GM12891 (cell line): ENCODE data around the gene CAMK1D.

ENCODE experiments used
- PAX5 ChIP-seq: IDR thresholded peaks from 2 replicates; pipeline ENCODE4 v1.6.1; 2011; ENCODE audit warnings: low read length, moderate library complexity, mild to moderate bottlenecking; ENCODE audit not compliant: insufficient read depth, severe bottlenecking
- POLR2A ChIP-seq: IDR thresholded peaks from 2 replicates; pipeline ENCODE4 v1.6.1; 2011; ENCODE audit warnings: low read depth, low read length, control low read depth
- POLR2AphosphoS5 ChIP-seq: IDR thresholded peaks from 2 replicates; pipeline ENCODE4 v1.6.1; 2011; ENCODE audit warnings: low read depth, low read length, control low read depth
- POU2F2 ChIP-seq: IDR thresholded peaks from 2 replicates; pipeline ENCODE4 v1.6.1; 2011; ENCODE audit warnings: low read depth, mild to moderate bottlenecking, control low read depth, low read length, moderate library complexity
- SPI1 ChIP-seq: IDR thresholded peaks from 2 replicates; pipeline ENCODE4 v1.6.1; 2011; ENCODE audit warnings: low read depth, low read length, control low read depth
- TAF1 ChIP-seq: IDR thresholded peaks from 2 replicates; pipeline ENCODE4 v1.6.1; 2011; ENCODE audit warnings: low read depth, low read length, control low read depth

DNA sequence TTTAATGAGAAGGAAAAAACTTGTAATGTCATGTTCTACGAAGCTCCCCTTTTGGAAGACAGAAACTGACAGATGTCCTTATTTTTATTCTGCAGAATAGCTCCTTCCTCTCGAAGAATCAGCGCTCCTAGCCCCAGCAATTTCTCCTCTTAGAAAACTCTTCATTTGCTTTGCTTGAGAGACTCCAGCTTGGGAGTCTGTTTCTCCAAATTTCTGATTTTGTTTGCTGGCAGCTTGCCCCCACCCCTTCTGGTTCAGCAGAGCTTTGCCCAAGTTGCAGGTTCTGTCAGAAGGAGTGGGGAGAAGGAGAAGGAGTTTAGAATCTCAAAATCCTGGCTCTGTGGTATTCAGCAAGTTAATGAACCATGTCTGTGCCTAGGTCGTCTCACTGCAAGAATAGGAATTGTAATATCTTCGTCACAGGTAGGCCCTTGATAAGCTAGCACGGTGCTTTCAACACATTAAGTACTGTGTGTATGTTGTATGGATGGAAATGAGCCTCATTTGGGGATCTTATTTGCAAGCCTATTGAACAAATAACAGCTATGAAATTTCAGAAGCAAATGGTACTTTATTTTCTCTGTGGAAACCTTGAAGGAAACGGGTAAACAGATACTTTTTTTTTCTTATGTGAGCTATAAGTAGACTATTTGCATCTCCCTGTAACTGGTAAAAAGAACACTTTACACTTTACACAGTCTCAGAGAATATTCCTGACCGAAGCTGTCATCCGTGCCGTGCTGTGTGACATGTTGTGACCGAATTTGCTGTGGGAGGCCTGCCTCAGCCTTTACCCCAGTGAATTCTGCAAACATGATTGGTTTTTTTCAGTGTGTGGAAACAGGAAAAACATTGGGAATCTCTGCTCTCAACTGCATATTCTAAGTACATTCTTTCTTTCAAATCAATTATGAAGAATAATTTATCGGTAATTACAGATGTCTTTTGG lies 290.9 kb downstream of the CAMK1D start:
- TF ChIP-seq POLR2AphosphoS5 (no peak), POLR2A (no peak), TAF1 (no peak), SPI1 (no peak), PAX5 (no peak), POU2F2 (no peak)
